LNCaP clone FGC (cell line): Measurements from ENCODE around the gene BARX2.

ENCODE experiments used
- DNase-seq: peaks from one replicate; pipeline ENCODE4 v3.0.0-alpha.2; 2011; ENCODE audit warnings: low read depth
- H3K4me3 ChIP-seq: 2 replicates; pipeline ENCODE4 v1.5.1; 2011; ENCODE audit warnings: mild to moderate bottlenecking, low read depth, low read length, control low read depth
- CTCF ChIP-seq: IDR thresholded peaks from 2 replicates; pipeline ENCODE4 v1.5.1; 2012; ENCODE audit warnings: mild to moderate bottlenecking; ENCODE audit not compliant: control insufficient read depth, insufficient read depth; ENCODE audit errors: extremely low read depth

BARX2 gene

DNA sequence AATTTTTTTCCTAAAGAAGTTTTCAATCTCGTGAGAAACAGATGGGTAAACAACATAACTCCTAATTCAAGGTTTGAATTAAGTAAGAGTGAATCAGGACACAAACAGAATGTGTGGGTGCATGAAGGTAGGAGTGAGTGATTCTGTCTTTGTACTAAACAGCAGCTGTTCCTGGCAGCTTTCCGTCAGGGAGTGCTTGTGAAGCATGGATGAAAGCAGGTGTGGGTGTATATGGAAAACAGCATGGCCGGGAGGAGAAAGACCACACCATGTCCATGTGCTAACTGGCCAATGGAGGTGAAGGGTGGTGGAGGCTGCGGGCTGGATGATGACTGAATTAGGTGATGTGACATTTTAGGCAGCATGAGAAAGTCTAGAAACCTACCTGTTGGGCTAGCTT, 49.6 kb downstream of the BARX2 start:
- TF ChIP-seq CTCF, result no peak
- no peak overlapping the region for H3K4me3 ChIP-seq
- no peak for DNase-seq

- no peak for TF ChIP-seq CTCF
- no peak for DNase-seq
- H3K4me3 ChIP-seq, result no peak overlapping the region
Observed at GRCh38 chr11:129426038-129426437, 50.4 kb downstream of the BARX2 start.

DNA sequence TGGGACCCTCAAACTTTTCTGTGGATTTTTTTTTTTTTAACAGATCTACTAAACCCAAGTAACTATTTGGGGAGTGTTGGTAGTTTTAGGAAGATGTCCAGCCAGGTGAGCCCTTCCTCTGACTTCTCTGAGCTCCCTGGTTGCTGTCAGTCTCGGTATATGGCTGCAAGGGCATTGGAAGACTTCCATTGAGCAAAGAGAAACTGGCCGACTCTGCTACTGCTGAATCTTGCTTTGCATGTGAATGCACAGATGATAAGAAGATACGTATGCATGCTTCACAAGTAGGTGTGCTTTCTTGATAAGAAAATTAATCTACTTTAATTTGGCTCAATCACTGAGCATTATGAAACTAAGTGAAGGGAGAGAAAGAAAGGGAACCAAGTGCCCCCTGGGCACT, 51.1 kb downstream of the BARX2 start:
- H3K4me3 ChIP-seq, result no peak overlapping the region
- no peak for TF ChIP-seq CTCF
- no peak for DNase-seq

GRCh38 chr11:129427376-129427775, 51.7 kb downstream of the BARX2 start:
- no peak for DNase-seq
- TF ChIP-seq CTCF, result no peak
- no peak overlapping the region for H3K4me3 ChIP-seq

- TF ChIP-seq CTCF, result no peak
- H3K4me3 ChIP-seq, result no peak overlapping the region
- no peak for DNase-seq
Observed at GRCh38 chr11:129427816-129428406, 52.3 kb downstream of the BARX2 start.

DNA sequence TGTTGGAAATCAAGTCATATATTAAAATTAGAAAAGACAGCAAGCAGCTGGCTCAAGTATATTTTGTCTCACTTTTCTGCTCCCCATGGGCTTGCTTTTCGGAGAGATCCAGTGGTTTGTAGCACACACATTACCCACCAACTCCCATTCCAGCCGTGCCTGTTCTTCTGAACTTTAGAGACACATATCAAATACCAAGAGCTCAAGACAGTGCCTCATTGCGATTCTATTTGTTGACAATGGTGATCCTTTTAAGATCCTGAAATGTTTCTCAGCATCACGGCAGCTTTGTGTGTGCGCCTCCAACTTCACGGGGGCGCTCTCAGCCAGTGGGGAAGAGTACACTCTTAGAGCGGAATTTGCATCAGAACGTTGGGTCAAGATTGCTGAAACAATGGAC, 52.9 kb downstream of the BARX2 start:
- TF ChIP-seq CTCF, result no peak
- H3K4me3 ChIP-seq, result no peak overlapping the region
- no peak for DNase-seq

DNA sequence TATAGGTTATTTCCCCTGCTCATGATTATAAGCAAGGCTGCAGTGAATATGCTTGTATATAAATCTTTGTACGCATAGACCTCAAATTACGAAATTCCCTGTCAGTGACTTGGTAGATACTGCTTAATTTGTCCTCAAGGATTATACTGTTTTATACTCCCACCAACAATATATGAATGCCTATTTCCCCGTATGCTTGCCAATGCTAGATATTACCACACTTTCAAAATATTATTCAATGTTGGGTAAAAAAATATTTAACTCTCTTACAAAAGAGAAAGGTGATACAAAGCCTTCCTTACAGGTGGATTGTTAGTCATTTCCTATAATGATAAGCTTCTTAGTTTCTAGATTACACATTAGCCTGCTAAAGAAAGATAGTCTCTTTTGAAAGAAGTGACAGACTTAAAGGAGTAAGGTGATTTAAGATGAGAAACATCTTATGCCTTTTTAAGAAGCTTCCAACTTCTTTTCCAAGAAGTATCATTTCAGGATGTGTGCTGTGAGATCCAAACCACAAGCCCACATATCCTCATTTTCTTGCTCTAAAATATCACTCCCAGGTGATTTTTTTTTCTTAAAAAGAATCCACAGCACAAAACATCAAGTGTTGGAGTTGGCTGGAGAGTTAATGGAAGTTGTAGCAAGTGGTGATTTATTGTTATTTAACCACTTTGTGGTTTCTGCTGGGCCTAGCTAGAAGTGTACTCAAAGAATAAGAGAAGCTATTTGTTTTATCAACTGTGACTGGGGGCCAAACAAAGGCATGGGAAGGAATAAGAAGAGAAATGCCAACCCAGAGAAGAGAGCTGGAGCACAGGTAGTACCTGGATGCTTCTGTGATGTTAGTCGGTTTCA, 59.2 kb downstream of the BARX2 start:
- DNase-seq, result no peak
- no peak overlapping the region for H3K4me3 ChIP-seq
- TF ChIP-seq CTCF, result no peak
